Measurements from ENCODE around the gene ARID3A.

GRCh38 chr19:938233-938923 lies 12.5 kb downstream of the ARID3A start:
- no peak for TF ChIP-seq CTCF (IDR thresholded peaks at IDR 0.05)
- TF ChIP-seq POLR2A (IDR thresholded peaks at IDR 0.05), result no peak

Measured in uterus (tissue), 2 donors.